MCF 10A (cell line): ENCODE measurements around the gene ABTB1. TPM values are rescaled to one million over a fixed set of nuclear protein-coding genes. Genes with fewer than 3 reads are reported as not detected.

Experiments
- BruUV-seq: library from RNA; stranded (reverse); fragments of 400-500 nt; replicated peaks from 2 replicates; lab custom pipeline; 2021; lab: Mats Ljungman, UMichigan
- CTCF ChIA-PET: fragments of 300-600 bp; sonication (Branson Sonifier 250); formaldehyde crosslinking; extraction: SDS; loops from one replicate; lab custom pipeline; 2021; ENCODE audit warnings: antibody characterized with exemption, inconsistent platforms; lab: Yijun Ruan, JAX
- POLR2A ChIA-PET: fragments of 300-600, 350-650 bp; sonication (Branson Sonifier 250); formaldehyde crosslinking; extraction: SDS; loops from one replicate; lab custom pipeline; 2020; ENCODE audit warnings: antibody characterized with exemption, inconsistent platforms; lab: Yijun Ruan, JAX
- DNase-seq: peaks from one replicate; pipeline ENCODE4 v3.0.0-alpha.2; 2018; ENCODE audit not compliant: unreplicated experiment
- H3K27ac Mint-ChIP-seq: one replicate; pipeline ENCODE4 v1.8.0; 2022; ENCODE audit warnings: mild to moderate bottlenecking, low read depth, mixed read lengths; ENCODE audit not compliant: unreplicated experiment
- H3K27me3 Mint-ChIP-seq: one replicate; pipeline ENCODE4 v1.8.0; 2022; ENCODE audit warnings: mixed read lengths; ENCODE audit not compliant: insufficient read depth, unreplicated experiment
- H3K36me3 Mint-ChIP-seq: one replicate; pipeline ENCODE4 v1.8.0; 2022; ENCODE audit warnings: mild to moderate bottlenecking, moderate library complexity, mixed read lengths; ENCODE audit not compliant: insufficient read depth, unreplicated experiment
- H3K4me1 Mint-ChIP-seq: one replicate; pipeline ENCODE4 v1.8.0; 2022; ENCODE audit warnings: mixed read lengths; ENCODE audit not compliant: insufficient read depth, unreplicated experiment
- H3K4me3 Mint-ChIP-seq: one replicate; pipeline ENCODE4 v1.8.0; 2022; ENCODE audit warnings: mild to moderate bottlenecking, moderate library complexity, mixed read lengths; ENCODE audit not compliant: unreplicated experiment
- H3K9me3 Mint-ChIP-seq: one replicate; pipeline ENCODE4 v1.8.0; 2022; ENCODE audit warnings: mixed read lengths; ENCODE audit not compliant: unreplicated experiment
- intact Hi-C: fragments of 100-400 bp; cut with micrococcal nuclease; formaldehyde crosslinking; loops from 2 replicates; pipeline ENCODE4 v1.14.1; 2022
- total RNA-seq: library from RNA; stranded (reverse); gene quantifications from 2 replicates; pipeline ENCODE4 v1.2.3, GENCODE V29; 2022
- TF ChIP-seq, protein P1 (sequence below): fragments of 200-600 bp; IDR thresholded peaks from one replicate; pipeline ENCODE4 v1.8.0; 2022; ENCODE audit warnings: antibody characterized with exemption, mild to moderate bottlenecking; ENCODE audit not compliant: unreplicated experiment

Gene ABTB1
- total RNA-seq, 1 experiment from 2014 or later = 9.7 TPM

DNA sequence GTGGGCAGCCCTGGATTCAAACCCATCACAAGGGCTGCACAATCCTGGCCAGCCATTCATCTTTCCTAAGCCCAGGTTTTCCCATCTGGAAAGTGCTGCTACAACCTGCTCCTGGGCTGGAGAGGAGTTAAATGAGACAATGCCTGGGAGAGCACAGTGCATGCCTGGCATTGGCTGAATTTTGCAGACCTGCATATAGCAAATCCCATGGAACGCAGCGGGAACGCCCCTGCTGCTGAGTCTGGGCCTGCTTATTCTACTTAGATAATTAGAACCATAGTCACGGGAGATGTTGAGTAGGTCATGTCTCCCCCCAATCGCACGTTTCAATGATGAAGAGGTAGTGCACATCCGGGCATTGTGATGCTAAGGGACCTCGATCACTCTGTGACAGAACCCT, 46.6 kb downstream of the ABTB1 start:
- TF ChIP-seq, protein P1, sequence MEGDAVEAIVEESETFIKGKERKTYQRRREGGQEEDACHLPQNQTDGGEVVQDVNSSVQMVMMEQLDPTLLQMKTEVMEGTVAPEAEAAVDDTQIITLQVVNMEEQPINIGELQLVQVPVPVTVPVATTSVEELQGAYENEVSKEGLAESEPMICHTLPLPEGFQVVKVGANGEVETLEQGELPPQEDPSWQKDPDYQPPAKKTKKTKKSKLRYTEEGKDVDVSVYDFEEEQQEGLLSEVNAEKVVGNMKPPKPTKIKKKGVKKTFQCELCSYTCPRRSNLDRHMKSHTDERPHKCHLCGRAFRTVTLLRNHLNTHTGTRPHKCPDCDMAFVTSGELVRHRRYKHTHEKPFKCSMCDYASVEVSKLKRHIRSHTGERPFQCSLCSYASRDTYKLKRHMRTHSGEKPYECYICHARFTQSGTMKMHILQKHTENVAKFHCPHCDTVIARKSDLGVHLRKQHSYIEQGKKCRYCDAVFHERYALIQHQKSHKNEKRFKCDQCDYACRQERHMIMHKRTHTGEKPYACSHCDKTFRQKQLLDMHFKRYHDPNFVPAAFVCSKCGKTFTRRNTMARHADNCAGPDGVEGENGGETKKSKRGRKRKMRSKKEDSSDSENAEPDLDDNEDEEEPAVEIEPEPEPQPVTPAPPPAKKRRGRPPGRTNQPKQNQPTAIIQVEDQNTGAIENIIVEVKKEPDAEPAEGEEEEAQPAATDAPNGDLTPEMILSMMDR = no peak
- H3K36me3 Mint-ChIP-seq = no peaks in the 10 kb centered on the region
- no peak overlapping the region for H3K27ac Mint-ChIP-seq
- no peaks in the 10 kb centered on the region for H3K4me1 Mint-ChIP-seq
- peaks cover 6% of the 10 kb centered on the region for H3K9me3 Mint-ChIP-seq
- no peak for DNase-seq
- intact Hi-C loops = no loop called here
- ChIA-PET CTCF (no interaction called here), POLR2A (no interaction called here)
- BruUV-seq = no TSS peak
- H3K27me3 Mint-ChIP-seq = no peaks in the 10 kb centered on the region
- H3K4me3 Mint-ChIP-seq = no peak overlapping the region

DNA sequence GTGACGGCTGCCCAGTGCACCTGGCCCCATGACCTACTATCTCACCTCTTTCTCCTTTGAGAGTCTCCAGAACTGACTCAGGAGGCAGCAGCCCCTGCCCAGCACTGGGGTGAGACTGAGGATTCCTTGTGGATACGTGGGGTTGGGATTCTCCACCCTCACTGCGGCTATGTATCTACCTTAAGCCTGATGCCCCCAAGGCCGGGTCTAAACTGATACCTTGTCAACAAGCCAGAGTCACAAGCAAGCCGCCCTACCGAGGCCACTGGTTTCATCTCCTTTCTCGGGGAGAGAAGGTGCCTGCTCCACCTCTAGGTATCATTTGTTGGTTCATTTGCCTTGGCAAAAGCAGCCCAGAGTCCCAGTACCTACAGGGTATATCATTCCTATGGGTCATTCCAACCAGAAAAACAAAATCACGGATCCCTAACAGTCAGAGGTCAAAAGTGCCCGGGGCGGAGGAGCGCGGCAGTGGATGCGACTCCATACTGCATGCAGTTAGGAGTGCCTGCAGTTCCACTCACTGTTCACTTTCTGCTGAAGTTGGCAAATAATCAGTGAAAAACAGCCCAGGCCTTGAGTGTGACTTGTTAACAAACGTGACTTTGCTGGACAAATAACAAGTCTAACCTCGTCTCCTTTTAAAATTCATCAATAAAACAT, 47.5 kb downstream of the ABTB1 start:
- no TSS peak for BruUV-seq
- intact Hi-C loops = no loop called here
- H3K27me3 Mint-ChIP-seq = no peaks in the 10 kb centered on the region
- CTCF ChIA-PET = no interaction called here
- POLR2A ChIA-PET = no interaction called here
- no peak overlapping the region for H3K4me3 Mint-ChIP-seq
- H3K27ac Mint-ChIP-seq = no peak overlapping the region
- DNase-seq = no peak
- no peaks in the 10 kb centered on the region for H3K36me3 Mint-ChIP-seq
- H3K4me1 Mint-ChIP-seq = no peaks in the 10 kb centered on the region
- TF ChIP-seq, protein P1 = no peak
- H3K9me3 Mint-ChIP-seq = peaks cover 7% of the 10 kb centered on the region

DNA sequence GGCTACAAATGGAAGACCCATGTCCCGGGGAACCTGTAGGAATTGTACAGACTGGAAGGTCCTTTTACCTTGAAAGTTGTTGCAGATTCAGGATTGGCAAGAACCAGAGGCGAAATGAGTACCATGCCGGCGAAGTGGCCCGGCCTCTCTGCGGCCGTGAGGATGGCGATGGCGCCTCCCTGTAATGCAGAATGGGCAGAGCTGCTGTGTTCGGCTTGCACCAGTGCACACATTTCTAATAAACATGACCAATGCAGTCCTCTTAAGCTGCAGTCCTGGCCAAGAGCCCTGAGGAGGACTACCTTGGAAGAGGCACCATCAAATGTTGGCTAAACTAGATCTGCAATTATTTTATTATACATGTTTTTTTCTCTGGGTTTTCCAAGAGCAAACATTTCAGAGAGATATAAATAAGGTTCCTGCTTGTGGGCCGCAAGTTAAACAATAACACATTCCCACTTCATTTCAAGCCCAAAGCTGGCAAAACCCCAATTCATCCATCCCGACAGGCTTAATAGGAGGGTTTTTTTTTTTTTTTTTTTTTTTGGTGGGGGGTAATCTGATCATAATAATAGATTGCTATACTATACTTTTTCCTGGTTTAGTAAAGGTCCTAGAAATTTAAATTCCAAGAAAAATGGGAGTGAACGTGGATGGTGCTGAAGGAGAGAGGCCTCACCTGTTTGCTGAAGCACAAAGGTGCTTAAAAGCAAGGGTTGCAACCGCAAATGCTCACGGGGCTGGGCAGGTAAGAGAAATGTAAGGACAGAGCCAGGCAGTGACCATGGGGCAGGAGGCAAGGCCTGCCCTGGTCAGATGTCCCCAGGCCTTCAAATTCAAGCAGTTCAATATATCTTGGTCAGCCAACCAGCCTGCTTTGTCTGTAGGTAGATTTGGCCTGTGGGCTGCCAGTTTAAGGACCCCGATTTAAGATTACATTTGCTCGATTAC, 48.5 kb downstream of the ABTB1 start:
- ChIA-PET CTCF (no interaction called here), POLR2A (no interaction called here)
- H3K9me3 Mint-ChIP-seq = peaks cover 7% of the 10 kb centered on the region
- no peaks in the 10 kb centered on the region for H3K4me1 Mint-ChIP-seq
- no TSS peak for BruUV-seq
- H3K4me3 Mint-ChIP-seq = no peak overlapping the region
- H3K27me3 Mint-ChIP-seq = no peaks in the 10 kb centered on the region
- intact Hi-C loops = no loop called here
- TF ChIP-seq, protein P1 = no peak
- DNase-seq = no peak
- H3K36me3 Mint-ChIP-seq = no peaks in the 10 kb centered on the region
- no peak overlapping the region for H3K27ac Mint-ChIP-seq

DNA sequence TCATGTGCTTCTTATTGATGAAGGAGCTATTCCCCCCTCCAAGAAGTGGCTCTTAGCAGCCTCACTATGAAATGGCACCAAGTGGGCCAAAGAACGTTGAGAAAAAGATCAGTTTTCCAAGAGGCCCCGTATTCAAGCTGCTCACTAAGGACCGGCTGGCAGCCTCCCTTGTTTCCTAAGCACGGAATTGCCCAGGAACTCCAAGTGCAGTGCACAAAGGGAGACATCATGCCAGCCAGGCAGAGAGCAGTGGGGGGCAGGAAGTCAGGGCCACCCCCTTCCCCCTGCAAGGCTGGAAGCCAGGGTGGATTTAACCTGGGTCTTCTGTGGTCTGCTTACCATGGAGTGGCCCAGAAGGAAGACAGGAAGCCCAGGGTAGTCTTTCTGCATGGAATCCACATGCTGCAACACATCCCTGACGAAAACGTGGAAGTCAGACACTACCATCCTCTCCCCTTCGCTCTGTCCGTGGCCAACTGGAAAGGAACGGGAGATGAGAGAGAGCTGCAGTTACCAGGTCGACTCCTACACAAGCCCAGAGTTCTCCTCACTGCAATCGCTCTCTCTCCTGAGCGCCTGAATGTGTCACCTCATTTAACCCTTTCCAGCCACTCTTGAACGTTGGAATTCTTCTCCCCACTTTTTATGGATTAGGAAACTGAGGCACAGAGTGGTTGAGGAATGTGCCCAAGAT, 49.5 kb downstream of the ABTB1 start:
- no peak overlapping the region for H3K4me3 Mint-ChIP-seq
- H3K27me3 Mint-ChIP-seq = no peaks in the 10 kb centered on the region
- ChIA-PET POLR2A (no interaction called here), CTCF (no interaction called here)
- H3K36me3 Mint-ChIP-seq = no peaks in the 10 kb centered on the region
- no TSS peak for BruUV-seq
- H3K27ac Mint-ChIP-seq = no peak overlapping the region
- TF ChIP-seq, protein P1 = no peak
- peaks cover 7% of the 10 kb centered on the region for H3K9me3 Mint-ChIP-seq
- intact Hi-C loops = no loop called here
- no peaks in the 10 kb centered on the region for H3K4me1 Mint-ChIP-seq
- no peak for DNase-seq
